ENCODE measurements around the gene SOX8.

Gene SOX8

DNA sequence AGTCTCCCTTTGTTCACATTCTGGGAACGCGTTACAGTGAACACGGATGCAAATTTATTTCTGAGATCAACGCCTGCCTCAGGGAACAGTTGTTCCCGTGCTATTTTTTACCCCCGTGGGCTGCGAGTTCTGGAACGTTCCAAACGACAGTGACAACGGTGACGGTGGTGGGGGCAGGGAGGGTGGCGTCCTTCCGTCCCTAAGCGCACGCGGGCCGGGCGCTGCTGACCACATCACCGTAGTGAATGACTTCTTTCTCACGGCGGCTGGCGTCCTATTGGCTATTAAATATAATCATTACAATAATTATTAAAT, 45.9 kb downstream of the SOX8 start:
- no peak for DNase-seq

- no peak for DNase-seq
Measured at GRCh38 chr16:1028056-1028455, 46.5 kb downstream of the SOX8 start.

- no peak for DNase-seq
Measured at GRCh38 chr16:1028524-1029258, 47.1 kb downstream of the SOX8 start.

GRCh38 chr16:1029259-1029545, 47.6 kb downstream of the SOX8 start:
- no peak for DNase-seq

DNA sequence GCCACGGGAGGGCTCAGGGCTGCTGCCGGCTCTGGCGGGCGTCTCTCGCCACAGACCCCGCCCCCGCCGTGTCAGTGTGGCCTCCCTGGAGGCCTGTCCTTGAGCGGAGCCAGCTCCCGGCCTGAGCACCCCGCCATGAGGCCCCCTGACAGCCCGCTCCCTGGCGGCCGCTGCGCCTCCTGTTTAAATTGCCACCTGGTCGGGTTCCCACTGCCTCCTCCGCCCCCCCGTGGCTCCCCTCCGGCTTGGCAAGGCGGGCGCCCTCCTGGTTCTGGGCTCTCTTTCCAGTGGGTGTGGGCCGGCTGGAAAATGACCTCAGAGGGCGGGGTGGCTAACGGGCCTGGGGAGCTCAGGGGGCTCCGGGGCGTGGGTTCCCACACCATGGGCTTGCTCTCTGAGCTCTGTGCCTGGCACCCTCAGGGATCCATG, 48.9 kb downstream of the SOX8 start:
- DNase-seq: no peak

DNA sequence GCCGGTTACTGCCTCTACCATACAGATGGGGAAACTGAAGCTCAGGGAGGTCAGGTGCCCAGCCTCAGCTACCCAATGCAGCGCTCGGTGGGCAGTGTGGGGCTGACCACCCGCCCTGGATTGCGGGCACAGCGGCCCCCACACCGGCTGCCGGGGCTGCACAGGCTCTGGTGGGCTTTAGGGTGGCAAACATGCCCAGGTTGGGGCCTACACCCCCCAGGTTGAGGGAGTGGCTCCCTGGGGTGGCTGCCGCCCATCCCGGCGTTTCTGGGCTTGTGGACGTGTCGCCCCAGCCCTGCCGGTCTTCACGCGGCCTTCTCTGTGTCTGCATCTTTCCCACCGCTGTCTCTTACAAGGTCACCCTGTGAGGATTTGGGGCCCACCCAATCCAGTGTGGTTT, 50.1 kb downstream of the SOX8 start:
- DNase-seq: no peak

GRCh38 chr16:1032607-1033006, 51.0 kb downstream of the SOX8 start:
- DNase-seq: no peak

DNA sequence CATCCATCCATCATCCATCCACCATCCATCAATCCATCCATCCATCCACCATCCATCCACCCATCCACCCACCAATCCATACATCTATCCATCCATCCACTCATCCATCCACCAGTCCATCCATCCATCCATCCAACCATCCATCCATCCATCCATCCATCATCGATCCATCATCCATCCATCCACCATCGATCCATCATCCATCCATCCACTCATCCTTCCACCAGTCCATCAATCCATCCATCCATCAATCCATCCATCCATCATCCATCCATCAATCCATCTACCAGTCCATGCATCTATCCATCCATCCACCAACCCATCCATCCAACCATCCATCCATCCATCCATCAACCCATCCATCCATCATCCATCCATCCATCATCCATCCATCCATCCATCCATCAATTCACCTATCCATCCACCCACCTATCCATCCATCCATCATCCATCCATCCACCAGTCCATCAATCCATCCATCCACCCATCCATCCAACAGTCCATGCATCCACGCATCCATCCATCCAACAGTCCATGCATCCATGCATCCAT, 51.6 kb downstream of the SOX8 start:
- DNase-seq: no peak

GRCh38 chr16:1034230-1035065, 52.9 kb downstream of the SOX8 start:
- no peak for DNase-seq

- DNase-seq: no peak
Measured at GRCh38 chr16:1035066-1035415, 53.5 kb downstream of the SOX8 start.

GRCh38 chr16:1036166-1036565, 54.6 kb downstream of the SOX8 start:
- no peak for DNase-seq
